CD8-positive, alpha-beta memory T cell (primary cell): ENCODE measurements around the gene CCDC171. TPM values are rescaled to one million over a fixed set of nuclear protein-coding genes. Genes with fewer than 3 reads are reported as not detected.

Experiments
- CTCF ChIA-PET: fragments of 350-600 bp; sonication (Branson Sonifier 250); formaldehyde crosslinking; loops from one replicate; lab custom pipeline; 2021; ENCODE audit warnings: antibody characterized with exemption; lab: Charles Lee
- POLR2A ChIA-PET: fragments of 350-600 bp; sonication (Branson Sonifier 250); formaldehyde crosslinking; loops from one replicate; lab custom pipeline; 2021; ENCODE audit warnings: antibody characterized with exemption; lab: Charles Lee
- DNase-seq, 5 donors: peaks; one replicate each; pipeline versions ENCODE4 v3.0.0 to v3.0.0-alpha.2; 2020 to 2022; ENCODE audit warnings: mixed read lengths in 1 of 5
- H3K27ac ChIP-seq: one replicate; pipeline ENCODE4 v1.7.0; 2013; ENCODE audit warnings: low read depth, mild to moderate bottlenecking, low read length, moderate library complexity
- H3K27me3 ChIP-seq: 2 replicates; pipeline ENCODE4 v1.7.0; 2013; ENCODE audit warnings: low read length, mild to moderate bottlenecking; ENCODE audit not compliant: insufficient read depth, poor library complexity, severe bottlenecking
- H3K36me3 ChIP-seq: 2 replicates; pipeline ENCODE4 v1.7.0; 2013; ENCODE audit warnings: mild to moderate bottlenecking, low read length, moderate library complexity; ENCODE audit not compliant: insufficient read depth
- H3K4me1 ChIP-seq: 2 replicates; pipeline ENCODE4 v1.7.0; 2013; ENCODE audit warnings: mild to moderate bottlenecking, low read length, moderate library complexity; ENCODE audit not compliant: insufficient read depth
- H3K4me3 ChIP-seq: 2 replicates; pipeline ENCODE4 v1.7.0; 2013; ENCODE audit warnings: mild to moderate bottlenecking, low read length
- H3K9me3 ChIP-seq: 2 replicates; pipeline ENCODE4 v1.7.0; 2013; ENCODE audit warnings: mild to moderate bottlenecking, low read length
- H3K27ac Mint-ChIP-seq, 8 donors: one replicate each; pipeline ENCODE4 v1.8.0; 2020 to 2021; ENCODE audit warnings: mixed read lengths in 8 of 8, mild to moderate bottlenecking in 6 of 8, inconsistent platforms in 3 of 8, moderate library complexity in 3 of 8
- H3K27me3 Mint-ChIP-seq, 2 donors: one replicate each; pipeline ENCODE4 v1.8.0; 2020 to 2021; ENCODE audit warnings: mixed read lengths in 2 of 2, mild to moderate bottlenecking in 1 of 2, moderate library complexity in 1 of 2
- H3K36me3 Mint-ChIP-seq, 3 donors: one replicate each; pipeline ENCODE4 v1.8.0; 2020 to 2021; ENCODE audit warnings: mixed read lengths in 3 of 3, inconsistent platforms in 1 of 3, mild to moderate bottlenecking in 1 of 3
- H3K4me1 Mint-ChIP-seq, 3 donors: one replicate each; pipeline ENCODE4 v1.8.0; 2020 to 2021; ENCODE audit warnings: mixed read lengths in 3 of 3, inconsistent platforms in 1 of 3, mild to moderate bottlenecking in 1 of 3
- H3K4me3 Mint-ChIP-seq, 7 donors: one replicate each; pipeline ENCODE4 v1.8.0; 2020 to 2021; ENCODE audit warnings: mixed read lengths in 7 of 7, mild to moderate bottlenecking in 6 of 7, moderate library complexity in 4 of 7, inconsistent platforms in 2 of 7
- H3K9me3 Mint-ChIP-seq, 5 donors: one replicate each; pipeline ENCODE4 v1.8.0; 2020 to 2022; ENCODE audit warnings: mixed read lengths in 5 of 5, mild to moderate bottlenecking in 3 of 5, moderate library complexity in 2 of 5, inconsistent platforms in 1 of 5
- polyA plus RNA-seq: library from polyadenylated mRNA; unstranded; fragments of 300-500 nt; fragmentation: Illumina TruSeq; gene quantifications from one replicate; pipeline ENCODE4 v1.2.3, GENCODE V29; 2021
- total RNA-seq, 2 experiments: library from RNA; stranded (reverse); gene quantifications; one replicate each; pipeline ENCODE4 v1.2.3, GENCODE V29; 2021

Gene CCDC171
- total and polyA plus RNA-seq, 3 experiments from 2014 or later: 0.62 to 2.3 (median 1.8) TPM

GRCh38 chr9:15531380-15531779 lies 21.5 kb upstream of the CCDC171 start:
- H3K4me3 ChIP-seq: no peak overlapping the region
- no peak for DNase-seq
- no peak overlapping the region for H3K4me3 Mint-ChIP-seq
- no peak overlapping the region for H3K27ac Mint-ChIP-seq
- ChIA-PET POLR2A (no interaction called here), CTCF (no interaction called here)
- no peak overlapping the region for H3K27ac ChIP-seq
- H3K36me3 ChIP-seq: no peaks in the 10 kb centered on the region
- no peaks in the 10 kb centered on the region for H3K27me3 ChIP-seq
- H3K27me3 Mint-ChIP-seq: peaks cover 4 to 6% of the 10 kb centered on the region in 2 donors
- H3K4me1 Mint-ChIP-seq: peaks cover 1 to 5% (median 4%) of the 10 kb centered on the region in 3 donors
- H3K9me3 ChIP-seq: no peaks in the 10 kb centered on the region
- no peaks in the 10 kb centered on the region for H3K9me3 Mint-ChIP-seq
- no peaks in the 10 kb centered on the region for H3K36me3 Mint-ChIP-seq
- H3K4me1 ChIP-seq: no peaks in the 10 kb centered on the region

GRCh38 chr9:15541872-15542271 lies 11.0 kb upstream of the CCDC171 start:
- no peak overlapping the region for H3K4me3 Mint-ChIP-seq
- POLR2A ChIA-PET: no interaction called here
- H3K36me3 ChIP-seq: no peaks in the 10 kb centered on the region
- DNase-seq: no peak
- H3K4me3 ChIP-seq: no peak overlapping the region
- no peak overlapping the region for H3K27ac Mint-ChIP-seq
- no peaks in the 10 kb centered on the region for H3K9me3 ChIP-seq
- CTCF ChIA-PET: interaction anchor here (1.8 kb wide), 1 partner anchor 11 kb away, joined by 10 read pairs; the partner anchor contains the start of gene CCDC171
- no peaks in the 10 kb centered on the region for H3K4me1 ChIP-seq
- no peak overlapping the region for H3K27ac ChIP-seq
- no peaks in the 10 kb centered on the region for H3K27me3 ChIP-seq
- H3K9me3 Mint-ChIP-seq: no peaks in the 10 kb centered on the region
- peaks cover 1 to 24% of the 10 kb centered on the region in 2 donors for H3K27me3 Mint-ChIP-seq
- H3K36me3 Mint-ChIP-seq: no peaks in the 10 kb centered on the region
- no peaks in the 10 kb centered on the region for H3K4me1 Mint-ChIP-seq

- Mint-ChIP-seq H3K36me3 (no peaks in the 10 kb centered on the region), H3K27ac (no peak overlapping the region), H3K9me3 (no peaks in the 10 kb centered on the region), H3K4me1 (no peaks in the 10 kb centered on the region), H3K4me3 (no peak overlapping the region), H3K27me3 (peaks cover 1 to 21% of the 10 kb centered on the region in 2 donors)
- no peak for DNase-seq
- no peak overlapping the region for H3K4me3 ChIP-seq
- H3K36me3 ChIP-seq: no peaks in the 10 kb centered on the region
- ChIA-PET CTCF (no interaction called here), POLR2A (no interaction called here)
- no peaks in the 10 kb centered on the region for H3K9me3 ChIP-seq
- no peak overlapping the region for H3K27ac ChIP-seq
- no peaks in the 10 kb centered on the region for H3K27me3 ChIP-seq
- no peaks in the 10 kb centered on the region for H3K4me1 ChIP-seq
Measured at GRCh38 chr9:15542624-15543023, 10.2 kb upstream of the CCDC171 start.

- no peaks in the 10 kb centered on the region for H3K36me3 ChIP-seq
- no peak for DNase-seq
- ChIA-PET POLR2A (no interaction called here), CTCF (interaction anchor here (0.5 kb wide), 1 partner anchor 404 kb away, joined by 4 read pairs; no protein-coding TSS in a partner anchor)
- H3K9me3 ChIP-seq: no peaks in the 10 kb centered on the region
- no peak overlapping the region for H3K27ac ChIP-seq
- Mint-ChIP-seq H3K4me1 (no peaks in the 10 kb centered on the region), H3K27ac (no peak overlapping the region), H3K36me3 (no peaks in the 10 kb centered on the region), H3K9me3 (no peaks in the 10 kb centered on the region), H3K27me3 (peaks cover 1 to 17% of the 10 kb centered on the region in 2 donors), H3K4me3 (no peak overlapping the region)
- H3K27me3 ChIP-seq: no peaks in the 10 kb centered on the region
- H3K4me3 ChIP-seq: no peak overlapping the region
- H3K4me1 ChIP-seq: no peaks in the 10 kb centered on the region
Measured at GRCh38 chr9:15543047-15543813, 9.6 kb upstream of the CCDC171 start.

GRCh38 chr9:15549611-15550010 lies 3.2 kb upstream of the CCDC171 start:
- H3K36me3 Mint-ChIP-seq: peaks cover 0 to 10% (median 0%) of the 10 kb centered on the region in 3 donors
- H3K4me3 ChIP-seq: no peak overlapping the region
- no peaks in the 10 kb centered on the region for H3K36me3 ChIP-seq
- H3K9me3 ChIP-seq: no peaks in the 10 kb centered on the region
- H3K27ac Mint-ChIP-seq: no peak overlapping the region
- H3K4me1 Mint-ChIP-seq: peaks cover 12 to 20% (median 14%) of the 10 kb centered on the region in 3 donors
- peaks cover 3 to 4% of the 10 kb centered on the region in 2 donors for H3K27me3 Mint-ChIP-seq
- H3K9me3 Mint-ChIP-seq: no peaks in the 10 kb centered on the region
- no peak for DNase-seq
- ChIA-PET POLR2A (no interaction called here), CTCF (no interaction called here)
- H3K4me3 Mint-ChIP-seq: peak overlapping the region in 1 of 7 donors; percentile 50
- peaks cover 7% of the 10 kb centered on the region for H3K4me1 ChIP-seq
- H3K27me3 ChIP-seq: no peaks in the 10 kb centered on the region
- no peak overlapping the region for H3K27ac ChIP-seq

- peak overlapping the region; percentile 87 to 97 (median 93) for H3K4me3 Mint-ChIP-seq
- Histone ChIP-seq H3K36me3 (no peaks in the 10 kb centered on the region), H3K4me3 (peak overlapping the region; percentile 98), H3K9me3 (no peaks in the 10 kb centered on the region), H3K27ac (no peak overlapping the region), H3K27me3 (no peaks in the 10 kb centered on the region), H3K4me1 (peaks cover 7% of the 10 kb centered on the region)
- peaks cover 12 to 20% (median 14%) of the 10 kb centered on the region in 3 donors for H3K4me1 Mint-ChIP-seq
- peaks cover 0 to 10% (median 0%) of the 10 kb centered on the region in 3 donors for H3K36me3 Mint-ChIP-seq
- DNase-seq: peak in 1 of 5 donors; percentile 3
- H3K27ac Mint-ChIP-seq: peak overlapping the region in 6 of 8 donors; percentile 3 to 94 (median 87)
- CTCF ChIA-PET: interaction anchor here (1.8 to 2.1 kb wide), 2 partner anchors 8 to 13 kb away, joined by 9 to 10 read pairs; no protein-coding TSS in a partner anchor
- POLR2A ChIA-PET: interaction anchor here (0.6 to 3.3 kb wide), 4 partner anchors 11 to 243 kb away, joined by 3 to 39 read pairs (median 5); partner anchors contain the start of genes PSIP1 and SNAPC3
- peaks cover 3% of the 10 kb centered on the region in 2 donors for H3K27me3 Mint-ChIP-seq
- H3K9me3 Mint-ChIP-seq: peaks cover 0 to 2% (median 0%) of the 10 kb centered on the region in 5 donors
Measured at GRCh38 chr9:15553528-15553898, 670 bp downstream of the CCDC171 start.

GRCh38 chr9:15570769-15571168 lies 17.9 kb downstream of the CCDC171 start:
- POLR2A ChIA-PET: no interaction called here
- Mint-ChIP-seq H3K27ac (no peak overlapping the region), H3K4me1 (no peaks in the 10 kb centered on the region), H3K27me3 (no peaks in the 10 kb centered on the region), H3K9me3 (no peaks in the 10 kb centered on the region), H3K36me3 (peaks cover 0 to 5% (median 0%) of the 10 kb centered on the region in 3 donors), H3K4me3 (no peak overlapping the region)
- no peaks in the 10 kb centered on the region for H3K27me3 ChIP-seq
- no peaks in the 10 kb centered on the region for H3K4me1 ChIP-seq
- no peaks in the 10 kb centered on the region for H3K36me3 ChIP-seq
- H3K27ac ChIP-seq: no peak overlapping the region
- CTCF ChIA-PET: no interaction called here
- H3K9me3 ChIP-seq: no peaks in the 10 kb centered on the region
- DNase-seq: no peak
- H3K4me3 ChIP-seq: no peak overlapping the region

- ChIA-PET POLR2A (no interaction called here), CTCF (no interaction called here)
Measured at GRCh38 chr9:15572200-15572770, 19.4 kb downstream of the CCDC171 start.

More at GRCh38 chr9:15572200-15572770, 19.4 kb downstream of the CCDC171 start:
- no peaks in the 10 kb centered on the region for H3K4me1 ChIP-seq
- Mint-ChIP-seq H3K27me3 (no peaks in the 10 kb centered on the region), H3K36me3 (peaks cover 0 to 5% (median 0%) of the 10 kb centered on the region in 3 donors), H3K27ac (peak overlapping the region in 1 of 8 donors; percentile 1), H3K4me1 (no peaks in the 10 kb centered on the region), H3K4me3 (no peak overlapping the region), H3K9me3 (no peaks in the 10 kb centered on the region)
- no peak overlapping the region for H3K4me3 ChIP-seq
- H3K36me3 ChIP-seq: no peaks in the 10 kb centered on the region
- no peak overlapping the region for H3K27ac ChIP-seq
- no peaks in the 10 kb centered on the region for H3K27me3 ChIP-seq
- no peak for DNase-seq
- H3K9me3 ChIP-seq: no peaks in the 10 kb centered on the region
